A673 (cell line): ENCODE measurements around the gene TMEM218. TPM values are rescaled to one million over a fixed set of nuclear protein-coding genes. Genes with fewer than 3 reads are reported as not detected.

ENCODE experiments used
- BruUV-seq: library from RNA; stranded (reverse); fragments of 400-500 nt; replicated peaks from 2 replicates; lab custom pipeline; 2021; lab: Mats Ljungman, UMichigan
- CTCF ChIA-PET: fragments of 300-600 bp; sonication (Branson Sonifier 250); formaldehyde crosslinking; loops from one replicate; lab custom pipeline; 2022; ENCODE audit warnings: antibody characterized with exemption; lab: Charles Lee
- POLR2A ChIA-PET: fragments of 300-600 bp; sonication (Branson Sonifier 250); formaldehyde crosslinking; loops from one replicate; lab custom pipeline; 2022; ENCODE audit warnings: antibody characterized with exemption; ENCODE audit not compliant: low non-redundant PET; lab: Charles Lee
- DNase-seq: peaks from one replicate; pipeline ENCODE4 v3.0.0-alpha.2; 2015; ENCODE audit warnings: low spot score
- H3K27ac ChIP-seq: fragments of 200-600 bp; sonication (generic); 2 replicates; pipeline ENCODE4 v1.5.1; 2016; ENCODE audit warnings: mixed run types, low read depth, mild to moderate bottlenecking, mixed read lengths, antibody characterized with exemption, low read length; ENCODE audit not compliant: poor library complexity, severe bottlenecking
- H3K27me3 ChIP-seq: fragments of 200-600 bp; sonication (generic); replicated peaks from 2 replicates; pipeline ENCODE4 v1.6.1; 2017; ENCODE audit warnings: mixed run types, low read depth, mild to moderate bottlenecking, mixed read lengths, antibody characterized with exemption, low read length; ENCODE audit not compliant: insufficient read depth, poor library complexity
- H3K36me3 ChIP-seq: fragments of 200-600 bp; sonication (generic); 2 replicates; pipeline ENCODE4 v1.6.1; 2016; ENCODE audit warnings: mixed run types, mild to moderate bottlenecking, mixed read lengths, antibody characterized with exemption, low read length; ENCODE audit not compliant: insufficient read depth, poor library complexity, severe bottlenecking
- H3K4me1 ChIP-seq: fragments of 200-600 bp; sonication (generic); 2 replicates; pipeline ENCODE4 v1.6.1; 2017; ENCODE audit warnings: mixed run types, mild to moderate bottlenecking, mixed read lengths, antibody characterized with exemption, low read length; ENCODE audit not compliant: insufficient read depth, poor library complexity, severe bottlenecking
- H3K4me3 ChIP-seq: fragments of 200-600 bp; sonication (generic); 2 replicates; pipeline ENCODE4 v1.5.1; 2016; ENCODE audit warnings: low read depth, mixed run types, mild to moderate bottlenecking, mixed read lengths, low read length; ENCODE audit not compliant: poor library complexity, severe bottlenecking
- H3K9me3 ChIP-seq: fragments of 200-600 bp; sonication (generic); 2 replicates; pipeline ENCODE4 v1.6.1; 2016; ENCODE audit warnings: mixed run types, low read depth, mild to moderate bottlenecking, mixed read lengths, antibody characterized with exemption, low read length; ENCODE audit not compliant: poor library complexity, severe bottlenecking
- CTCF ChIP-seq: fragments of 300-800, 200-600 bp; sonication (generic); conservative IDR thresholded peaks from 2 replicates; pipeline ENCODE4 v1.5.1; 2017; ENCODE audit warnings: low read depth, mild to moderate bottlenecking, antibody characterized with exemption, low read length, moderate library complexity, mixed read lengths
- EZH2 ChIP-seq: fragments of 200-600 bp; sonication (generic); IDR thresholded peaks from 2 replicates; pipeline ENCODE4 v1.6.1; 2017; ENCODE audit warnings: borderline replicate concordance, low read depth, mild to moderate bottlenecking, mixed read lengths, antibody characterized with exemption, low read length; ENCODE audit not compliant: poor library complexity, severe bottlenecking
- intact Hi-C: fragments of 100-400 bp; cut with micrococcal nuclease; formaldehyde crosslinking; loops from one replicate; pipeline ENCODE4 v1.10.0; 2022; ENCODE audit not compliant: unreplicated experiment
- total RNA-seq: library from RNA; stranded (reverse); gene quantifications from 2 replicates; pipeline ENCODE4 v1.2.3, GENCODE V29; 2021

The TMEM218 gene
- total RNA-seq, 1 experiment from 2014 or later, result 28.8 TPM

GRCh38 chr11:125102510-125102909 is 8.9 kb downstream of the TMEM218 start:
- no TSS peak for BruUV-seq
- CTCF ChIA-PET, result interaction anchor here (0.6 kb wide), 1 partner anchor 19 kb away, joined by 3 read pairs; no protein-coding TSS in a partner anchor

GRCh38 chr11:125102025-125102424 is 9.4 kb downstream of the TMEM218 start:
- H3K36me3 ChIP-seq, result peaks cover 13% of the 10 kb centered on the region
- no peak for DNase-seq
- no TSS peak for BruUV-seq
- no peak overlapping the region for H3K27ac ChIP-seq
- H3K4me1 ChIP-seq, result no peaks in the 10 kb centered on the region
- ChIA-PET CTCF (no interaction called here), POLR2A (no interaction called here)
- H3K4me3 ChIP-seq, result no peak overlapping the region
- H3K27me3 ChIP-seq, result no peaks in the 10 kb centered on the region
- intact Hi-C loops, result no loop called here
- TF ChIP-seq CTCF (no peak), EZH2 (no peak)
- no peaks in the 10 kb centered on the region for H3K9me3 ChIP-seq

More at GRCh38 chr11:125102510-125102909, 8.9 kb downstream of the TMEM218 start:
- POLR2A ChIA-PET, result no interaction called here
- Histone ChIP-seq H3K36me3 (peaks cover 13% of the 10 kb centered on the region), H3K27ac (no peak overlapping the region), H3K4me3 (no peak overlapping the region), H3K27me3 (no peaks in the 10 kb centered on the region), H3K4me1 (no peaks in the 10 kb centered on the region), H3K9me3 (no peaks in the 10 kb centered on the region)
- intact Hi-C loops, result no loop called here
- no peak for DNase-seq
- TF ChIP-seq EZH2, result no peak
- no peak for TF ChIP-seq CTCF

GRCh38 chr11:125101596-125101995 is 9.8 kb downstream of the TMEM218 start:
- H3K9me3 ChIP-seq, result no peaks in the 10 kb centered on the region
- no peaks in the 10 kb centered on the region for H3K4me1 ChIP-seq
- TF ChIP-seq EZH2, result no peak
- no peak for TF ChIP-seq CTCF
- H3K27me3 ChIP-seq, result no peaks in the 10 kb centered on the region
- intact Hi-C loops, result no loop called here
- H3K36me3 ChIP-seq, result peaks cover 13% of the 10 kb centered on the region
- CTCF ChIA-PET, result no interaction called here
- POLR2A ChIA-PET, result no interaction called here
- no peak for DNase-seq
- H3K4me3 ChIP-seq, result no peak overlapping the region
- BruUV-seq, result no TSS peak
- no peak overlapping the region for H3K27ac ChIP-seq
